BLaER1 (cell line): ENCODE data around the gene NHSL2.

Experiments used
- H3K27ac ChIP-seq: shearing (Covaris generic); formaldehyde crosslinking; 2 replicates; pipeline ENCODE4 v1.8.1; 2022
- H3K27me3 ChIP-seq: shearing (Covaris generic); formaldehyde crosslinking; 2 replicates; pipeline ENCODE4 v1.8.1; 2022
- H3K36me3 ChIP-seq: shearing (Covaris generic); formaldehyde crosslinking; 2 replicates; pipeline ENCODE4 v1.8.1; 2022
- H3K4me1 ChIP-seq: shearing (Covaris generic); formaldehyde crosslinking; 2 replicates; pipeline ENCODE4 v1.8.1; 2022
- H3K4me2 ChIP-seq: shearing (Covaris generic); formaldehyde crosslinking; 2 replicates; pipeline ENCODE4 v1.8.1; 2022
- H3K4me3 ChIP-seq: shearing (Covaris generic); formaldehyde crosslinking; 2 replicates; pipeline ENCODE4 v1.8.1; 2022
- H3K9ac ChIP-seq: shearing (Covaris generic); formaldehyde crosslinking; 2 replicates; pipeline ENCODE4 v1.8.1; 2022
- H3K9me3 ChIP-seq: shearing (Covaris generic); formaldehyde crosslinking; 2 replicates; pipeline ENCODE4 v1.8.1; 2022
- H4K20me1 ChIP-seq: shearing (Covaris generic); formaldehyde crosslinking; 2 replicates; pipeline ENCODE4 v1.8.1; 2022
- Cebpa-rat ChIP-seq: shearing (Covaris generic); IDR thresholded peaks from 2 replicates; pipeline ENCODE4 v1.8.1; 2022

NHSL2 gene

GRCh38 chrX:72023071-72023470 is 112.4 kb downstream of the NHSL2 start:
- Histone ChIP-seq H3K4me2 (no peak overlapping the region), H3K9me3 (peaks cover 3% of the 10 kb centered on the region; the same call in 1 of the 2 replicates), H3K9ac (no peak overlapping the region), H3K27ac (no peak overlapping the region), H3K4me3 (no peak overlapping the region), H3K27me3 (peaks cover 92% of the 10 kb centered on the region), H3K36me3 (no peaks in the 10 kb centered on the region), H4K20me1 (no peaks in the 10 kb centered on the region), H3K4me1 (no peaks in the 10 kb centered on the region)
- TF ChIP-seq Cebpa-rat, result no peak

DNA sequence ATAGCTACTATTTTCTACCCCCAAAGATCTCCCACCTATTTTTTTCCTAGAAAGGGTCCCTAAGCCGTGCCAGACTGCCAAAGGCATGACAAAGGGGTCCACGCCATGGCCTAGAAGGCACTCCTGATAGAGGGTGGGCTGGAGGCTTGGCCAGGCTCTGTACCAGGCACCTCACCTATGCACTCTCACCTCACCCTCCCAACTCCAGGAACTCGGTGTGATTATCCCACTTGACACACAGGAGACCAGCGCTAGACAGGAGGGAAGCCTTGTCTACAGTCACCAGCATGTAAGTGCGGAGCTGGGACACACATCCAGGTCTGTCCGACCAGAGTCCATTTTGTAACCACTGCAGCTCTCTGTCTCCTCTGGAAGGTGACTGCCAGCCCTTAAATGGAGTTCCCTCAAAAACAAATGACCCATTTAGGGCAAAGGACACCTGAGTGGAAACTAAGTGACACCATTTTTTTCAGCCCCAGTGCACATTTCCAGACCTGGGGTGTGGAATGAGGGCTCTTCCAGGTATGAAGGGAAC is 114.7 kb downstream of the NHSL2 start:
- no peak overlapping the region for H3K27ac ChIP-seq
- H3K9me3 ChIP-seq, result peaks cover 3% of the 10 kb centered on the region; the same call in 1 of the 2 replicates
- H3K4me1 ChIP-seq, result no peaks in the 10 kb centered on the region
- H3K4me2 ChIP-seq, result no peak overlapping the region
- no peaks in the 10 kb centered on the region for H3K36me3 ChIP-seq
- no peak for TF ChIP-seq Cebpa-rat
- peaks cover 92% of the 10 kb centered on the region for H3K27me3 ChIP-seq
- no peaks in the 10 kb centered on the region for H4K20me1 ChIP-seq
- H3K9ac ChIP-seq, result no peak overlapping the region
- H3K4me3 ChIP-seq, result no peak overlapping the region

GRCh38 chrX:72026341-72027023 is 115.8 kb downstream of the NHSL2 start:
- Histone ChIP-seq H3K27me3 (peaks cover 89% of the 10 kb centered on the region), H3K4me1 (no peaks in the 10 kb centered on the region), H3K36me3 (no peaks in the 10 kb centered on the region), H3K9ac (no peak overlapping the region), H3K27ac (no peak overlapping the region), H3K4me2 (no peak overlapping the region), H3K9me3 (peaks cover 3% of the 10 kb centered on the region; the same call in 1 of the 2 replicates), H4K20me1 (no peaks in the 10 kb centered on the region), H3K4me3 (no peak overlapping the region)
- no peak for TF ChIP-seq Cebpa-rat

GRCh38 chrX:72027024-72027913 is 116.6 kb downstream of the NHSL2 start:
- no peak overlapping the region for H3K9ac ChIP-seq
- H3K4me3 ChIP-seq, result no peak overlapping the region
- no peaks in the 10 kb centered on the region for H4K20me1 ChIP-seq
- no peak overlapping the region for H3K4me2 ChIP-seq
- H3K27me3 ChIP-seq, result peaks cover 81% of the 10 kb centered on the region
- H3K36me3 ChIP-seq, result no peaks in the 10 kb centered on the region
- no peak for TF ChIP-seq Cebpa-rat
- peaks cover 3% of the 10 kb centered on the region; the same call in 1 of the 2 replicates for H3K9me3 ChIP-seq
- H3K4me1 ChIP-seq, result no peaks in the 10 kb centered on the region
- no peak overlapping the region for H3K27ac ChIP-seq

DNA sequence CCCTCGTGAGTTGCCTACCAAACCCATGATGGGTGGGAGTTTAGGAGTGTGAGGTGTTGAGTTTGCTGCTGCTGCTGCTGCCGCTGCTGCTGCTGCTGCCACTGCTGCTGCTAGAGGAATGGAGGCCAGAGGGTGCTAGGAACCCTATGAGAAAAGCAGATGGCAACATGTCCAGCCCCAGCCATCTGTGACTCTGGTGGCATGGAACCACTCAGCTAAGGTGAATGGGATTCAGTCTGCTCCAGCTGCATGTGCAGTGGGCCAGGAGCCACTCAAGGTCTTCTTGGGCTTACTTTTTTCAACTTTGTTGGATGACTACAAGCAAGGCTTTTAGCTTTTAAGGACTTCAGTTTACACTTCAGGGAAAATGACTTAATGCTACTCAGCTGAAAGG is 117.3 kb downstream of the NHSL2 start:
- no peaks in the 10 kb centered on the region for H4K20me1 ChIP-seq
- no peak overlapping the region for H3K9ac ChIP-seq
- no peak overlapping the region for H3K27ac ChIP-seq
- H3K4me3 ChIP-seq, result no peak overlapping the region
- H3K4me1 ChIP-seq, result no peaks in the 10 kb centered on the region
- peaks cover 77% of the 10 kb centered on the region for H3K27me3 ChIP-seq
- H3K36me3 ChIP-seq, result no peaks in the 10 kb centered on the region
- peaks cover 3% of the 10 kb centered on the region; the same call in 1 of the 2 replicates for H3K9me3 ChIP-seq
- no peak for TF ChIP-seq Cebpa-rat
- H3K4me2 ChIP-seq, result no peak overlapping the region

- TF ChIP-seq Cebpa-rat, result no peak
- no peaks in the 10 kb centered on the region for H4K20me1 ChIP-seq
- H3K4me1 ChIP-seq, result no peaks in the 10 kb centered on the region
- H3K4me2 ChIP-seq, result no peak overlapping the region
- H3K36me3 ChIP-seq, result no peaks in the 10 kb centered on the region
- H3K9ac ChIP-seq, result no peak overlapping the region
- no peak overlapping the region for H3K27ac ChIP-seq
- H3K4me3 ChIP-seq, result no peak overlapping the region
- peaks cover 71% of the 10 kb centered on the region for H3K27me3 ChIP-seq
- no peaks in the 10 kb centered on the region for H3K9me3 ChIP-seq
These were observed 118.2 kb downstream of the NHSL2 start for GRCh38 chrX:72028701-72029470.

GRCh38 chrX:72029483-72030411 is 119.1 kb downstream of the NHSL2 start:
- H3K27ac ChIP-seq, result no peak overlapping the region
- H3K4me1 ChIP-seq, result no peaks in the 10 kb centered on the region
- H4K20me1 ChIP-seq, result no peaks in the 10 kb centered on the region
- no peak overlapping the region for H3K9ac ChIP-seq
- H3K4me2 ChIP-seq, result no peak overlapping the region
- H3K27me3 ChIP-seq, result peaks cover 64% of the 10 kb centered on the region
- H3K36me3 ChIP-seq, result no peaks in the 10 kb centered on the region
- H3K9me3 ChIP-seq, result no peaks in the 10 kb centered on the region
- no peak overlapping the region for H3K4me3 ChIP-seq
- no peak for TF ChIP-seq Cebpa-rat

GRCh38 chrX:72030431-72030830 is 119.8 kb downstream of the NHSL2 start:
- no peak for TF ChIP-seq Cebpa-rat
- H3K9me3 ChIP-seq, result no peaks in the 10 kb centered on the region
- H3K27ac ChIP-seq, result no peak overlapping the region
- peaks cover 59% of the 10 kb centered on the region for H3K27me3 ChIP-seq
- no peak overlapping the region for H3K4me3 ChIP-seq
- no peak overlapping the region for H3K4me2 ChIP-seq
- H4K20me1 ChIP-seq, result no peaks in the 10 kb centered on the region
- H3K4me1 ChIP-seq, result no peaks in the 10 kb centered on the region
- H3K36me3 ChIP-seq, result no peaks in the 10 kb centered on the region
- H3K9ac ChIP-seq, result no peak overlapping the region

- TF ChIP-seq Cebpa-rat, result no peak
- no peak overlapping the region for H3K4me2 ChIP-seq
- H3K27ac ChIP-seq, result no peak overlapping the region
- H3K27me3 ChIP-seq, result peaks cover 58% of the 10 kb centered on the region
- H3K9me3 ChIP-seq, result no peaks in the 10 kb centered on the region
- H4K20me1 ChIP-seq, result no peaks in the 10 kb centered on the region
- H3K4me1 ChIP-seq, result no peaks in the 10 kb centered on the region
- H3K4me3 ChIP-seq, result no peak overlapping the region
- H3K9ac ChIP-seq, result no peak overlapping the region
- no peaks in the 10 kb centered on the region for H3K36me3 ChIP-seq
These were observed 120.5 kb downstream of the NHSL2 start for GRCh38 chrX:72031118-72031517.
